HG03460 (cell line): ENCODE results near the gene C10orf90.
"Not testable (repeated sequence)": the region's sequence is repeated elsewhere in the genome, so short reads cannot be mapped to it uniquely, and the experiment has no call there.

Experiments used
- ATAC-seq: cut with Tn5 transposase; IDR thresholded peaks from one replicate; pipeline ENCODE4 v1.9.1; 2021; ENCODE audit not compliant: unreplicated experiment

The C10orf90 gene

GRCh38 chr10:126551202-126551601 is 119.3 kb downstream of the C10orf90 start:
- no peak for ATAC-seq

DNA sequence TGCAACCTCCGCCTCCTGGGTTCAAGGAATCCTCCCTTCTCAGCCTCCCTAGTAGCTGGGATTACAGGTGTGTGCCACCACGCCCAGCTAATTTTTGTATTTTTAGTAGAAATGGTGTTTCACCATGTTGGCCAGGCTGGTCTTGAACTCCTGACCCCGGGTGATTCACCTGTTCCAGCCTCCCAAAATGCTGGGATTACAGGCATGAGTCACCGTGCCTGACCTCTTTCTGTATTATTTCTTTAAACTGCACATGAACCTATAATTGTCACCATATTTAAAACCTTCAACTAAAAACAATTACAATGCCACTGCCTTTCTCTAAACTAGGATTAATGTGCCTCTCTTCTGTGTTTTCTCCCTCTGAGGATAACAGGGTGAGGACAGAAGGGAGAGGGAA is 119.9 kb downstream of the C10orf90 start:
- ATAC-seq = not testable (repeated sequence)

DNA sequence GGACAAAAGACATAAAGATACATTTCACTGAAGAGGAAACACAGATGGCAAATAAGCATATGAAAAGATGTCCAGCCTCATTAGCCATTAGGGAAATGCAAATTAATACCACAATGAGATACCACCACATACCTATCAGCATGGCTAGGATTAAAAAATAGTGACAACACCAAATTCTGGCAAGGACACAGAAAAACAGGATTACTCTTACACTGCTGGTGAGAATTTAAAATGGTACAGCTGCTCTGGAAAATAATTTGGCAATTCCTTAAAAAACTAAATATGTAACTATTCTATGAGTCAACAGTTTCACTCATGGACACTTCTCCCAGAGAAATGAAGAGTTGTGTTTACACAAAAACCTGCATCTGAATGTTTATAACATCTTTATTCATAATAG is 121.1 kb downstream of the C10orf90 start:
- no peak for ATAC-seq

- no peak for ATAC-seq
Measured at GRCh38 chr10:126544565-126544964, 125.9 kb downstream of the C10orf90 start.

DNA sequence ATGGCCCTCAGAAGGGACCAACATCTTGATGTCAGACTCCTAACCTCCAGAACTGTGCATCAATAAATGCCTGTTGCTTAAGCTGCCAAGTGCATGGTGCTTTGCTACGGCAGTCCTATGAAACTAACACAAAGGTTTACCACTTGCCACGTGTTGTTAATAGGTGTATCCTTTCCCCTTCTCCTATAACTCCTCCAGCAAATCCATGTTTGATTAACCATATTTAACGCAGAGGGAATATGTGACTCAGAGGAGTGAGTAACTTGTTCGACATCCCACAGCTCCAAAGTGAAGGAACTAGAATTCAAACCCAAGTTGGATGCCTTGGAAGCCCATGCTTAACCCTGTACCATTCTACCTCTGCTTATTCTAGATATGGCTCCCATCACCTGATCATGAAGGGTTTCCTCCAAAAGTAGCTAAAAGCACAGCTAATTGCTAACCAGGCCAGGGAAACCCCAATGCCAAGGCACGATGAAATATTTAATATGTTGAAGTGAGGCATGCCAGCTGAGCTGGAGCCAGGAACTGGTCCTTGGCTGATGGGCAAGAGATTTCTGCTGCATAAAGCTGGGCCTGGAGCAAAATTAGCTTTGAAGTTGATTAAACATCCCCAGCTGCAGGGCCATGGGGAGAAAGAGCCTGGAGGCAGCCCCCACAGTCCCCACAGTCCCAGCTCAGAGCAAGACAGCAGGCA is 131.9 kb downstream of the C10orf90 start:
- no peak for ATAC-seq

GRCh38 chr10:126536656-126537055 is 133.8 kb downstream of the C10orf90 start:
- no peak for ATAC-seq

DNA sequence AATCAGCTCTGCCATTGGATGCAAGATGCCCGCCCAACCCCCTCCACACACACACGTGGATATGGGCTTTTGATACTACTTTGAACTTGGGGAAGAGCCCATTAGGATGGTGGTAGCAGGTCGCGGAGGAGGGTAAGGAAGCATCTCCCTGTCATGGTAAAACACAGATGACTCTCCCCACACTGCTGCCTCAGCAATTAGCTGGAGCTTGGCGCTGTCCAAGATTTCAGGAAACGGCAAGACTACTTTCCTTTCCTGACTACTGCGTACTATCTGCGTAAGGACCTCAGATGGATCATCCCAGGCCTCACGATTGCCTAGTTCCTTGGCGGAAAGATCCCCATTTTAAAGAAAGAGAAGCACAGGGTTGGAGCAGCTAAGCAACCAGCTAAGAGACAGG is 134.3 kb downstream of the C10orf90 start:
- ATAC-seq = no peak

DNA sequence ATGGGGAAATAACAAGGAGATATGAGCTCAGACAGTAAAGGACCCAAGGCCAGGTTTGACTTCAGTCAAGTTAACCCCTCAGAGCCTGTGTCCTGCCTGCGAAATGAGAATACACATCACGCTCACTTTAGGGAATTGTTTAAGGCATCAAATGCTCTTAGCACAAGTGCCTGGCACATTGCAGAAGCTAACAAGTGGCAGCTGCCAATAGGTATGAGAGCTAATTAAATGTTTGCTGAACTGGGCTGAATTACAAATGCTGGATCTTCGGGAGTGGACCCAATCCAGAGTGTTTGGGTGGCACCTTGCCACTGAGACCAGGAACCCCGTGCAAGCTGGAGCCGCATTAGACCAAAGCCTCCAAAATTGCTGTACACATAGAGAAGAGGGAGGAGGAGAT is 136.8 kb downstream of the C10orf90 start:
- no peak for ATAC-seq

DNA sequence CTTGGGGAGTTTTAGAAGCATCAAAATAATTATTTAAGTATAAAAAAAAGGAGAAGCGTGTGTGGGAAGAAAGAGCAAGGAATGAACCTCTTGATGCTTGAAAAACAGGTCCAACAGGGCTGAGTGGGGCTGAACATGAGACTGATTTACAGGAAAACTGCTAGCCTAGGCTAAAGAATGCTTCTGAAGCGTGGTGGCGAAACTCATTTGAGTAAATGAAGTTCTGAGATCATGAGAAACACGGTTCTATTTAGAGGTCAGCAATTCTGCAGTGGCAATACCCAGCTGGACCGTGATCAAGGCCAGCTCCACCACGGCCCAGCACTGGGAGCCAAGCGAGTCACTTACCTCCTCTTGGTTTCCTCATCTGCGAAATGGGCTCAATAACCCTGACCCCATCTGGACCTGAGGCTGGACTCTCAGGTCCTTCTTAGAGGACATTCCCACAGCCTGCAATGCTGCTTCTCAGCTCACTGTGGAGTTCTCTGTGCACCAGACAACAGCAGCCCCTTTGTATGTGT is 142.1 kb downstream of the C10orf90 start:
- ATAC-seq = no peak

GRCh38 chr10:126527645-126528314 is 142.7 kb downstream of the C10orf90 start:
- ATAC-seq = no peak

- ATAC-seq = no peak
Measured at GRCh38 chr10:126525326-126525725, 145.2 kb downstream of the C10orf90 start.

GRCh38 chr10:126524526-126524925 is 146.0 kb downstream of the C10orf90 start:
- no peak for ATAC-seq

DNA sequence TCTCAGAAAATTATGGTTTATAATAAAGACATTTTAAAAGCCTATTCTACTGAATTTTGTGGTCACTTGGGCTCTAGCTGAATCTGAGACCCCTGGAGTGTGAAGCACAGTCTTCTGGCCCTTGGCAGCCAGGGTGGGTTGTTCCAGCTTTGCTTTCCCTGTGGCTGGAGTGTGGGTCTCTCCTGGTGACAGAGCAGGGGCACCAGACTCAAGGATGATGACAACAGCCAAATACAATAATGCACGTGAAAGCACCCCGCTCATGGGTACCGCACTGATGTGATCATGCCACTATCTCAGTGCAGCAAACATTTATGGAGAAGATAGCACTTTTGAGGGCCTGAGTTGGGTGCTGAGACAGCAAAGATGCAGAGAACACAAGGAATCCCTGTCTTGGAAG is 147.4 kb downstream of the C10orf90 start:
- no peak for ATAC-seq

DNA sequence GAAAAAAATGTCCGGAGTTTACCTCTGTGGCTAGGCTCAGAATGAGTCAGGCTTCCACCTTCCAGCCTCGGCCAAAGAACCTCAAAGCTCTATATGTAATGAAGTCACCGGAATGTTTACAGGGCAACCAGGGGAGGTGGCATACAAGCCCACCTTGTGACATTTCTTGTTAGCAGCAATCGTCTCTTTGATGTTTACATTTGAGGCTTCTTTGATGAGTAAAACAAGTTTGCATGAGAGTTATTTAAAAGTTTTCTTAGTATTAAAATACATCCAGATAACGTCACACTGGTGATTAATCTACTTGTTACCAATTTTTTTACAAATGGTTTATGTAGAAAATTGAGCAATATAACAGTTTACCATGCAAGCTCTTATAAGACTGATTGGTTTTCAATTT is 149.1 kb downstream of the C10orf90 start:
- no peak for ATAC-seq

GRCh38 chr10:126520751-126521317 is 149.7 kb downstream of the C10orf90 start:
- ATAC-seq = no peak

GRCh38 chr10:126519992-126520391 is 150.5 kb downstream of the C10orf90 start:
- no peak for ATAC-seq

DNA sequence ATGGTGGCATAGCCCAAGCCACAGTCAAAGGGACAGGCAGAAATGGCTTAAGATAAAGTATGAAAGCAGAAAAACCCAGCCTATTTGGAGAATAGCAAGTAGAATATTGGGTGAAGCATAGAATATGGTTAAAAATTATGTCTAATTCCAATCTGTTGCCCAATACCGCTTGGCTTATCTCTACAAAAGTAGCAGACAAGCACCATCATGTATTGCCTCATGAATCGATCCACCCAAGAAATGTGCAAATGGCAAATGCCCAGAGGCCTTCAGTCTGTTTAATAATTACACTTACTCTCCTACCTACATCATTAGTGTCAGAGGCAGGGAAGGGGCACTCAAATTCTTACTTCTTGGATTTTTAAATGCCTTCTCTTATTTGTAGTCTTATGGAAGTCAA is 151.3 kb downstream of the C10orf90 start:
- ATAC-seq = no peak

- ATAC-seq = no peak
Measured at GRCh38 chr10:126518218-126519080, 152.0 kb downstream of the C10orf90 start.

- ATAC-seq = no peak
Measured at GRCh38 chr10:126516515-126516914, 154.0 kb downstream of the C10orf90 start.

- ATAC-seq = no peak
Measured at GRCh38 chr10:126511917-126512479, 158.5 kb downstream of the C10orf90 start.

- ATAC-seq = no peak
Measured at GRCh38 chr10:126509182-126509581, 161.3 kb downstream of the C10orf90 start.
